Measurements from ENCODE around the gene PSRC1. TPM values are rescaled to one million over a fixed set of nuclear protein-coding genes. Genes with fewer than 3 reads are reported as not detected.

The PSRC1 gene
- total and polyA plus RNA-seq, 2 of the 8 experiments (the other 6 are each of a cell fraction or from before 2014, with no cell fraction given): 56.1 to 67.3 TPM

DNA sequence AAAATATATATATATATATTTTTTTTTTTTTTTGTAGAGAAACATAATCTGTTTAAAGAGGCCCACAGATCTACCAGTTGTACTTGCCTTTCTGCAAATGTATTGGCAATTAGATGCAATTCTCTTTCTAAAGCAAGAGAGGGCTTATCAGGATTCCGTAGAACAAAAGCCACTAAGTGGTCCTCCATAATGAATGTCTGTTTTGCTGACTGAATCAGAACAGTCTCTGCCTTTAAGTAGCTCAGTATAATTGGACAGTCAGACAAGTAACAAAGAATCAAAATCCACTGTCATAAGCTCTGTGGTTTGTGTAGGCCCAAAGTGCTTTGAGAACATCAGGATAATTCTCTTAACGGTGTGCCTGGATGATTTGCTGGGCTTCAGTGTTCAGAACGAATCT is 51.9 kb downstream of the PSRC1 start (continued):
- TF ChIP-seq CHD7 (IDR thresholded peaks at IDR 0.05; ENCODE audit: insufficient replicate concordance, low read length): no peak
- no peak for TF ChIP-seq TBP (IDR thresholded peaks at IDR 0.05; ENCODE audit: low read depth, low read length)
- TF ChIP-seq RAD21 (IDR thresholded peaks at IDR 0.05 in 1 of 2, conservative IDR thresholded peaks at IDR 0.05 in 1 of 2; ENCODE audit: low read depth in 2 of 2, low read length in 2 of 2): no peak
